OCI-M2 (cell line): ENCODE measurements around the gene ZSCAN10.

Source experiments
- DNase-seq: peaks from one replicate; lab custom pipeline; 2025; ENCODE audit not compliant: unreplicated experiment; lab: John Stamatoyannopoulos, UW

ZSCAN10 gene

DNA sequence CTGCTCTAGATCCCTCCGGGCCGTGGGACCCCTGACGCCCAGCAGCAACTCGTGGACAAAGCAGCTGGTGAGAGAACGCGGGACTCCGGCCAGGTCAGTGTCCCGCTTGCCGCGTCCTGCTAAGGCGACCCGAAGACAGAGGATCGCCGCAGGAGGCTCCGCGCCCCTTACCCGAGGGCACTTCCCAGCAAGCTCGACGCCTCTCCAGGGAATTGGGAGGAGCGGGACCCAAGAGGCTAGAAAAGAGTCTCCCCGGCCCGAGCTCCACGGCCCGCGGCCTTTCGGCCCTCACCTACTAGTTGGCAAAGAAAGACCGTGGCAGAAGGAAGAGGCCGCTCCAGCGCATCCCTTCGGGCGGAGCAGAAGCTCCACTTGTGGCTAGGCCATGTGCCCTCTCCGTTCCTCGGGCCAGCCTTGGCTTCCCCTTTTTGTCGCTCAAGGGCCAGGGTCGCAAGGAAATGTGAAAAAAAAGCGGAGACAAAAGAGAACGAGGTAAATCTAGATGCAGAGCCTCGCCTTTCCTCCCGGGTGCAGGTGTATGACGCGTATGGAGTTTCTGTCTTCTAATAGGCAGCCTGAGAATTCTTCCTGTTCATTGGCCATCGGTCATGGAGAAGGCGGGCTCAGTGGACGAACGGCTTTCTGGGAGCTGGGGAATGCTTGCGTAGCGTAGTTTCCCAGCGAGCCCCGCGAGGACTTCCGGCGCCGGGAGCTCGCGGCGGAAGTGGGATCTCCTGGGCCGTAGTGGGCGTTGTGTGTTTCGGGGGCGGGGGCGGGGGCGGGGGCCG is 35.4 kb upstream of the ZSCAN10 start, which contains the start of gene ZNF213:
ZNF213 (plus strand) TSS at position 692 of the 788 bp plus-strand sequence. CDS start 2,252 bp downstream, outside the sequence.
- DNase-seq: peak; percentile 37

DNA sequence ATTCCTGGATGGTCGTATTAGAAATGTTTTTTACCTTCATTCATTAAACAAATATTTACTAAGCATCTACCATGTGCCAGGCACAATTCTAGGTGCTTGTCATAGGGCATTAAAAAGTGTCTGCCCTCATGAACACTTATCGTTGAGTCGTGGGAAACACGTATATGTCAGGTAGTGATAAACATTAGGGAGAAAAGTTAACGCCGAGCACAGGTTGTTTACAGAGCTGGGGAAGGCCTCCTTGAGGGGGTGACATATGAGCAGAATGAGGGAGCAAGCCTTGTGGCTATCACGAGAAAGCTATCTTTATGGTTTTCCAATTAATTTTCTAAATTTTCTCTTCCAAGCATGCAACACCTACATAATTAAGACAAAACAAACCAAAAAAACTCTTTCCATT is 34.8 kb upstream of the ZSCAN10 start:
- no peak for DNase-seq

DNA sequence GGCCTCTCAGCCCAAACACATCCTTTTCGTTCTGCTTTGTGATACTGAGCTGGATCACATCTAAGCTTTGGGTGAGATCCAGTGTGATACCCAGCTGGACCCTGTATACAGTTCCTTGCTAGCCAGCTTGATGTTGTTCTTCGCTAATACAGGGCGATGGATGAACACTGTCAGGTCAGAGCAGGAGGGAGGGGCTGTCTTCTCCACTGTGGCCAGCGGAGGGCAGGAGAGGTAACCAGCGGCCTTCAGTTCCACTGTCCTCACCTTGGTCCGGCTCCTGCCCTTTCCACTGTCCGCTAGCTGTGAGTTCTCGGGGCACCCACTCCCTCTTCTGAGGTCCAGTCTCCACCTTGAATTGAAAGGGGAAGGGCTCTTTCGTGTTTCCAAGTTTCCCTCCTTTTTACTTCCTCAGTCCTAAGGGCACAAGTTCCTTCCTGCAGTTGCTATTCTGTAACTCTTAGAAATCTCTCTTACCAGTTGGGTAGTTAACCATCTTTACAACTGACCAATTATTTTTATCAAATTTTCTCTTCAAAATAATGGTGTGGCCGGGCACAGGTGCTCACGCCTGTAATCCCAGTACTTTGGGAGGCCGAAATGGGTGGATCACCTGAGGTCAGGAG is 32.8 kb upstream of the ZSCAN10 start:
- DNase-seq: peak; percentile 21

DNA sequence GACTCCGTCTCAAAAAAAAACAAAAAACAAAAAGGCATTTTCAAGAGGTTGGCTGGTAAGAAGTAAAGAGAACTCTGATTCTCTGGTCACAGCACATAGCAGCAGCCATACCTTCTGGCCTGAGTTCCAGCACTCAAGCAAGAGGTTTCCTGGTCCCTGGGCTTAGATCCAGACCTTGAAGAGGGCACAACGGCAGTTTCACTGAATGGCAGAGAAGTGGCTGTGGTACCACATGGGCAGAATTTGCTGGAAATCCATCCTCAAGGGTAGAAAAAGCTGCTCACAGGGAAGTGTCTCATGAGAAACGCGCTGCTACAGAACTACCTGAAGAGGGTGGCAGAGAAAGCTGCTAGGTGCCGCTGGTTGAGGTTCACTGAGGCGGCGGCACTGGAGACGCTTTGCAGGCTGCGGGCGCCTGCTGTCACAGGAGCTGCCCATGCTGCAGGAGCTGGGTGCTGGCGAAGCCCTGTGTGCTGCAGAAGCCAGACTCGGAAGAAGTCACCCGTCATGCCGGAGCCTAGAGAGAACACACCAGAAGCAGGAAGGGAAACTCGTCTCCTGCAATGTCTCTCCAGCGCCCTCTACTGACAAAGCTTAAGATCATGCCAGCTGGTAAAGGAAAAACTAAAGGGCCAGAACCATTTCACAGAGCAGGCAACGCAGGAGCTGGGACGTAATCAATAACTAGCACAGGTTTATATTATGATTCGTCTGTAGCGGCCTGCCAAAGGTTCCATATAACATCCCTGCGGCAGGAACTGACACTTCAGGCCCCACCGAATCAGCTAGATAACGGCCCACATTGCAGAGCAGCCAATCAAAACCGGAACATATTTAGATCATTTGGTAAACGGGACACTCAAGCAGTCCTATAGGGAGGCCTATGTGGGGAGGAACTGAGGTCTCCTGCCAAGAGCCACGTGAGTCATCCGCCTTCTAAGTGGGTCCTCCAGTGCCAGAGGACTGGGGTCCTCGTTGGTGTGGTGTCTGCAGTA is 30.3 kb upstream of the ZSCAN10 start:
- peak; percentile 70 for DNase-seq

DNA sequence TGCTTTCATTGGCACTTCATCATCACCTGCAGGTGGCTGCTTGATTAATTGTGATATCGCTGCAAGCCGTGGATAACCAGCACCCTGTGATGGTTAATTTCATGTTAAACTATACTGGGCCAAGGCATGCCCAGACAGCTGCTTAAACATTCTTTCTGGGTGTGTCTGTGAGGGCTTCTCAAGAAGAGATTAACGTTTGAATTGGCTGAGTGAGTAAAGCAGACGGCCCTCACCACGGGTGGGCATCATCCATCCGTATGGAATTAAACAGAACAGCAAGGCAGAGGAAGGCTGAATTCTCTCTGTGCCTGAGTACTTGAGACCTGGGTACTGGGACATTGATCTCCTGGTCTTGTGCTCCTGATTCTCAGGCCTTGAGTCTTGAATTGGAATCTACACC is 28.7 kb upstream of the ZSCAN10 start:
- no peak for DNase-seq

DNA sequence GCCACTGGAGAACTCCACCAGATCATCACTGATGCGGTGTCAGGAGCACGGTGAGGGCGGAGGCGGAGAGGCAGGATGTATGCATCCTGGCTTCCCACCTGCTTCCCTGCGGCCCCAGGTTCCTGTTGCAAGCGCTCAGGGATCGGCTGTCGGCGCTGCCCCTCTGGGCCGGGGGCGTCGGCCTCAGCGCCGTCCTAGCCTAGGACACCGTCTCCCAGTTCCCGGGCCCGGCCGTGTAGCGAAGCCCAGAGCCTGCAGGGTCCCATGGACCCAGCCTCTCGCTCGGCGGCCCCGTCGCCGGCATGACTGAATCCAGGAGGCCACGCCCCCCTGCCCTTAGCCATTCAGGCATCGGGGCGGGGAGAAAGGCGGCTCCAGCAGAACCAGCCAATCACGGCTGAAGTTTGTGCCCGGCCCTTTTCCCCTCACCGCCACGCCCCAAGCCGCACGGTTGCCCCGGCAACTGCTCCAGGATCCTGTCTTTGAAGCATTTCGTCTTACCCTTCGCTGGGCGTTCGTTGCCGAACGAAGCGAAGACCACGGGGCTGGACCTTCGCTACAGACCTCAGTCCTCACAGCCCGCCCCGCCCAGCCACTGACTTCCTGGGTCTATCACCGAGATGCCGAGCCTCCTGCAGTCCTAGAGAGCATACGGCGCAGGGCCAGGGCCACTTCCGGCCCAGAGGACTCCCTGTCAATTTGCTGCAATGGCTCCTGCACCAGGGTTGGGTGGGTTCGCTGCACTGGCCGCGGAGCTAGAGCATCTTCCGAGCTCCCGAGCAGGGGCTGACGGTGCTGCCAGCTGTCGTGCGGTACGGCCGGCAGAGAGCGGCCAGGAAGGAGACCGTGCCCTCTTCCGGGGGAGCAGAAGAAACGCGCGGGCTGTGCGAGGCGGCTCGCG is 25.1 kb upstream of the ZSCAN10 start:
- peak; percentile 81 for DNase-seq

DNA sequence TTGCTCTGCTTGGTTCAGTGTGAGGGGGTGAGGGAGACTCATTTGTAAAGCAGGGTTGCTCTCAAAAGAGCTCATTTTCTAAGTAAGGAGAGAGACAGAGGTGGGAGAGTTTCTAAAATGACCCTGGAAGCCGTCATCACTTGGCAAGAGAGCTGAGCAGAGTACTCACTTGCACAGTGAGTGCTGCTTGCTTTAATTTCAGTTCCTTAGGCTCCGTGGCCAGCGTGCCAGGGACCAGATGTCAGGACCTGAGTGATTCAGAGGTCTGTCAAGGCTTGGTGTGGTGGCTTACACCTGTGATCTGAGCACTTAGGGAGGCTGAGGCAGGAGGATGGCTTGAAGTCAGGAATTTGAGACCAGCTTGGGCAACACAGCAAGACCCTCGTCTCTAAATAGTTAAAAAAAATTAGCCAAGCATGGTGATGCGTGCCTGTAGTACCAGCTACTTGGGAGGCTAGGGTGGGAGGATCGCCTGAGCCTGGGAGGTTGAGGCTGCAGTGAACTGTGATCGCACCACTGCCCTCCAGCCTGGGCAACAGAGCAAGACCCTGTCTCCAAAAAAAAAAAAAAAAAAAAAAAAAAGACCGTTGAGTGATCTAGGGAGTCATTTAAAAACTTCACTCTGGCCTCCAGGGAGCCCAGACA is 24.0 kb upstream of the ZSCAN10 start:
- no peak for DNase-seq

DNA sequence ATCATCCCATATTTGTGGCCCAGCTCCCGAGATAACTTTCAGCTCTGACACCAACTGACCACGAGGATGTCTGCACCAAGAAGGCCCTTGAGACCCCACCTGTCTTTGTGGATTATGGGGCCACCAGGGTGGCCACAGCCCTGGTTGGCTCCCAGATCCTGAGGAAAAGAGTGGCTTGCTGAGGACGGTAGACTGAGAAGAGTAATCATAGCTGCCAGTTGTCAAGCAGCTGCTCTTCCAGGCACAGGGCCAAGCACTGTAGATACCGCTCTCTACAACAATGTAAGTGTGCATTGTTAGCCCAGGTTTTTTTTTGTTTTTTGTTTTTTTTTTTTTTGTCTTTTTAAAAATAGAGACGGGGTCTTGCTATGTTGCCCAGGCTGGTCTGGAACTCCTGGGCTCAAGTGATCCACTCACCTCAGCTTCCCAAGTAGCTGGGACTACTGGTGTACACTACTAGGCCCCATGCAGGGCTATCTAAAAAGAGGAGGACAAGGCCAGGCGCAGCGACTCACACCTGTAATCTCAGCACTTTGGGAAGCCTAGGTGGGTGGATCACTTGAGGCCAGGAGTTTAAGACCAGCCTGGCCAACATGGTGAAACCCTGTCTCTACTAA is 22.9 kb upstream of the ZSCAN10 start:
- no peak for DNase-seq

DNA sequence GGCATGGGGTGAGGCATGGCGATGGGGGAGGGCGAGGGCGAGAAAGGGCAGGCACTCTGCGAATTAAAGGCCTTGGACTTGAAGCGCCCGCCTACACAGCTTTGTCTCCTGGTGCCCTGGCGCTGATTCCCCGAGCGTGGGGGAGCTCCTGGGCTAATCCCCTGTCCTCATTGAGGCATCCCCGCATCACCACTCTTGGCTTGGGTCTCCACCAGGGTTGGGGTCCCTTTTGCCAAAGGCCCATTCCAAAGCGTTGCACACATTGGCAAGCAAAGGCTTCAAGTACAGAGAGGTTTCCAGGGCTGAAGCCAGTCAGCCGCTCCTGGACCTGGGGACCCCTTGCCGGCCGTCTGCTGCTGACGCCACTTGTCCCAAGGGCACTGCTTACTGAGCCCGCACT is 21.3 kb upstream of the ZSCAN10 start:
- DNase-seq: no peak

DNA sequence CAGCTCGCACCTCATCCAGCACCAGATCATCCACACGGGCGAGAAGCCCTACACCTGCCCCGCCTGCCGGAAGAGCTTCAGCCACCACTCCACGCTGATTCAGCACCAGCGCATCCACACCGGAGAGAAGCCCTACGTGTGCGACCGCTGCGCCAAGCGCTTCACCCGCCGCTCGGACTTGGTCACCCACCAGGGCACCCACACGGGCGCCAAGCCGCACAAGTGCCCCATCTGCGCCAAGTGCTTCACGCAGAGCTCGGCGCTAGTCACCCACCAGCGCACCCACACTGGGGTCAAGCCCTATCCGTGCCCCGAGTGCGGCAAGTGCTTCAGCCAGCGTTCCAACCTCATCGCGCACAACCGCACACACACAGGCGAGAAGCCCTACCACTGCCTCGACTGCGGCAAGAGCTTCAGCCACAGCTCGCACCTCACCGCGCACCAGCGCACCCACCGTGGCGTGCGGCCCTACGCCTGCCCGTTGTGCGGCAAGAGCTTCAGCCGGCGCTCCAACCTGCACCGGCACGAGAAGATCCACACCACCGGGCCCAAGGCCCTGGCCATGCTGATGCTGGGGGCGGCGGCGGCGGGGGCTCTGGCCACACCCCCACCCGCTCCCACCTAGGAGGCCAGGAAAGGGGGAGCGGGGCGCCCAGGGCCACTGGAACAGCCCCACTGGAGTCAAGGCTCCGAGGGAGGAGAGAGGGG is 20.8 kb upstream of the ZSCAN10 start:
- no peak for DNase-seq

DNA sequence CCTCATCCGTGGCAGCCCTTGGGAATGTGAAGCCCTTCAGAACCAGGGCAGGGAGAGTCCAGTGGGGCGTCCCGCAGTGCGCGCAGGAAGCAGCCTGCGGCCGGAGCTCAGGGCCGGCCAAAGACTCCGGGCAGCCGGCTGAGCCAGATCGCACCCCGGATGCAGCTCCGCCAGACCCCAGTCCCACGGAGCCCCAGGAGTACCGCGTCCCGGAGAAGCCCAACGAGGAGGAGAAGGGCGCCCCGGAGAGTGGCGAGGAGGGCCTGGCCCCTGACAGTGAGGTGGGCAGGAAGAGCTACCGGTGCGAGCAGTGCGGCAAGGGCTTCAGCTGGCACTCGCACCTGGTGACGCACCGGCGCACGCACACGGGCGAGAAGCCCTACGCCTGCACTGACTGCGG is 20.2 kb upstream of the ZSCAN10 start:
- no peak for DNase-seq

DNA sequence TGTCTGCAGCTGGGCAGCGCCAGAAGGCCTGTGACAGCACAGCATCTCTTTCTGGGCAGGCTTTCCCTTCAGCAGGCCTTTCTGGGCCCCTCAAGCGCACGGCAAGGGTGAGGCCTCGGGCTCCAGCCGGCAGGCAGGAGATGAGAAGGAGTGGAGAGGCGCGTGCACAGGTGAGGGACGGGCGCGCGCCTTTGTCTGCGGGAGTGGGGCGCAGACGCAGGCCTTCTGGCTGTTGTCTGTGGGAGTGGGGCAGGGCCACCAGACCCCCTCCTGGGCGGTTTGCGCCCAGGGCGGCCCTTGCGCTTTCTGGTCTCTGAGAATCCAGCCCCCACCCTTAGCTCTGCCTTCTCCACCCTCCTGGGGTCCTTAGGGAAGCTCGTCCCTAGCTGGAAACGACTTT is 19.8 kb upstream of the ZSCAN10 start:
- DNase-seq: no peak

DNA sequence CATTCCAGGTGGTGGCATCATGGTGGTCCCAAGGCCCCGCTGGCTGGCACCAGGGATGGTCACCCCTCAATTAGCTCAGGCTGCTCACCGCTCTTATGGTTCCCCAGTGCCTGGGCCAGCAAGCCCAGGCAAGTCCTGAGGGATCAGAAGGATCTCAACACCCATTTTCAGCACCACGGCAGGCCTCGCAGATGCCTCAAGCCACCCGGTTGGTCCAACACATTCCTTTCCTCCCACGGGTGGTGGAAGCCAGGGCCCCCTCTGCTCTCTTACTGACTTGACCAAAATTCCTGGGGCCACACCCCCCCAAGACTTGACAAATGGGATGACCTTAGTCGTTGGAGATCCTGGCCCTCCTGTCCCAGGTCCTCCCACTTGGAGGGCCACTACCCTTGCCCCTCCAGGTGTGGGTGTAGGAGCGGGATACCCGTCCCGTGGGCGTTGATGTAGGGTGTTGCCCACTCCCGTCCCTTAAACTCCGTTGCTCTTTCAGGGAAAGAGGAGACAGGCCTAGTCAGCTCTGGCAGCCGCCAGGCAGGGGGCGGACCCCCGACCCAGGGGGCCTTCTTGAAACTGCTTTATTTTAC is 19.2 kb upstream of the ZSCAN10 start:
- DNase-seq: no peak

DNA sequence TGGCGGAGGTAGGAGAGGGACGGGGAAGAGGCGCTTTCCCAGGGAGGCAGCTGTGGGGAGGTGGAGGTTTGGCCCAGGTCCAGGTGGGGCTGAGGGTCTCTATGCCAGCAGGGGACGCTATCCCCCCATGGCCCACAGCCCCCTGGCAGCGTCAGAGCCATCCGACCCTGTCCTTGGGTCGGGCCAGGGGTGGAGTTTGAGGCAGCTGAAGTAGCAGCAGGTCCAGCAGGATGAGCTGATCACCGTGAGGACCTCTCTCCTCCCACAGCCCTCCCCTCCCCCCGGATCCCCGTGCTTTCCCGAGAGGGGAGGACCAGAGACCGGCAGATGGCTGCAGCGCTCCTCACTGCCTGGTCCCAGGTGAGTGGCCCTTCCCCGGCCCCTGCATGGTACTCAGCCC is 16.5 kb upstream of the ZSCAN10 start:
- no peak for DNase-seq

DNA sequence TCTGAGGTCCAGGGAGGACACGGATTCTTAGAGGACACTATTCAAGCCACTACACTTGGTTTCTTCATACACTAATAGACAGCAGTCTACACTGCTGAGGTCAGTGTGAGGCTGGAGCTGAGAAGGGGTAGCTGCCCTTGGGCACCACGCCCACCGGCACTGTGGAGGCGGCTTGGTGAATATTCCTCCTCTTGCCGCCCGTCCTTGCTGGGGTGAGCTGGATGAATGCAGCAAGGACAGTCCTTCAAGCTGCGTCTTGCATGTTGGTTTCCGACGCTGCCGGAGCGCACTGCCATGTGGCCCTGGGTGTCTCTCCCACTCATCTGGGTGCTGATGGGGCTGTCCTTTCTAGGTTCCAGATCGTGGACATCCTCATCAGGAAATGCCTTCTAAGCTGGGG is 15.9 kb upstream of the ZSCAN10 start:
- DNase-seq: no peak

DNA sequence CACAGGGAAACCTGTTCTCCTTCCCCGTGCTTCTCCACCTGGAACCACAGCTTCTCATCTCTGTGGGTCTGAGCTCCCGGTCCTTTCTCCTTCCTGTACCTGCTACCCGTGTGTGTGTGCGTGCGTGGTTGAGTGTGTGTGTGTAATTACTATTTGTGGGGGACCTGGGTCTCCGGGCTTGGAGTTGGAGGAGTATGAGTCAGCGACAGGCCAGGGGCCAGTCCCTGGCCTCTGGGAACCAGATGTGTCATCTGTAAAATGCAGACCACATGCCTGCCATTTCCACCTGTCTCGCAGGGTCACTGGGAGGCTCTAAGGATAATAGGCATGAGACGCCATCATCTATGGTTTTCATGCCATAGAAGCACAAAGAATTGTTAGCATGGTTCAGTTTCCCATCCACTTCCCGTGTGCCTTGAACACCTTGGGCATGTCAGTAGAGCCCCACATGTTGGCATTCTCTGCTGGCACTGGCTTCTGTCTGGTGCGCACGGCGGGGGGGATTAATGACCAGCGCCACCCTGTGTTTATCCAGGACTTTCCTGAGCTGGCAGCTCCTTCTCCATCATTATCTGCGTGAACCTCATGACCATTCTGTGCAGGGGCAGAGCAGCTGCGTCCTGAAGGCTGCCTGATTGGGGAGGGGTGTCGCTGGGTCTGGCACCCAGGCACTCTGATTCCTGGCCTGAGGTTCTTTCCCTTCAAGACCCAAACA is 14.8 kb upstream of the ZSCAN10 start:
- no peak for DNase-seq

DNA sequence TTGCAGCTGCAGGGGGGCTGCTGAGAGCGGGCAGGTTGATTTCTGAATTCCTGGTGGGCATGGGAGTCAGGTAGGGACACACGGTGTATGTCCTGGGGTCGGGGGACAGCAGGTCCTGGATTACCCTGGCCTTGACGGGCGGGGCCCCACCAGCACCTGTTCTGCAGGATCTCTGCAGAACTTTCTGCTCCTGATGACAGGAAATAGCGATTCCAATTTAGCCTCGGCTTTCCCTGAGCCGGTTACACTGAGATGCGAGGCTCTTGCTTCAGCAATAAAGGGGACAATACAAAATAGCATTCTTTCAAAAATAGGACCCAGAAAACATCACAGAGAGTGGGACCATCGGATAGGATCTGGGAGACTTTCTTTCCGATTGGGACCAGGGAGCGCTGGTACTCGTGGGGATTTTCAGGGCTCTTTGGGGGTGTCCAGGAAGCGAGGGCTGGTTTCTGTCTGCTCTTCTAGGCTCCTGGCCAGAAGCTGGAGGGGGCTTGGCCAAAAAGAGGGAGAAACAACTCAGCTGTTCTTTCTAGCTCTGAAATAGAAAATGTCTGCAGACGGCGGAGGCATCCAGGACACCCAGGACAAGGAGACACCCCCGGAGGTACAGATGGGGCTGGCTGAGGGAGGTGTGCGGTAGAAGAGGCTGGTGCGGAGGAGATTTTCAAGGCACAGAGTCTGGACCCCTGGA is 13.9 kb upstream of the ZSCAN10 start:
- DNase-seq: no peak
